ENCODE measurements around the gene PRKCD.

Gene PRKCD

GRCh38 chr3:53169045-53169831 is 8.2 kb downstream of the PRKCD start:
- Histone ChIP-seq H3K36me3 (ENCODE audit: insufficient read depth, low read length) (peaks cover 6% of the 10 kb centered on the region), H3K27me3 (ENCODE audit: control insufficient read depth, insufficient read depth, low read length) (no peaks in the 10 kb centered on the region), H3K9ac (ENCODE audit: low read depth, low read length) (no peak overlapping the region), H3K4me3 (ENCODE audit: low read length) (no peak overlapping the region), H3K4me2 (ENCODE audit: low read length) (no peak overlapping the region), H3K9me3 (replicated peaks; ENCODE audit: low read length) (no peaks in the 10 kb centered on the region), H3K4me1 (ENCODE audit: control insufficient read depth, insufficient read depth, low read length) (peaks cover 16% of the 10 kb centered on the region)

DNA sequence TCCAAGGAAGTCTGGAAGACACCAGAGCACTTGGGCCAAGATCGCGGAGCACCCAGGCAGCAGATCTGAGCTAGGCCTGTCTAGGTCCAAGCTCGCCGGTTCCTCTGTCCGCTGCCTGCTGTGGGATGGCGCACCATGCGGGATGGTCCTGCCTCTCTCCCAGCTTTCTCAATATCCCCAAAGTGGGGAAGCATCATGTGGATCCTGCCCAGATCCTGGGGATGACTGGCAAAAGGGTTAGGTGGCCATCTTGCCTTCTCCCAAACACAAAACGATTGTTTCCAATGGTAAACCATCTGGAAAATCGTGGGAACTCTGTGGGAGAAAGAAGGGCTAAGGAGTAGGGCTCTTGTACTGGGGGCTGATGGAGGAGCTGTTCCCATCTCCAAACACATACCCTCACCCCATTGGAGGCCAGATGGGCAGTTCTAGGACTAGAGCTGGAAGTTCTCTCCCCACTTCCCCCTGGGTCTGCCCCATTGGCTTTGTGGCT is 8.9 kb downstream of the PRKCD start:
- H3K4me3 ChIP-seq (ENCODE audit: low read length): no peak overlapping the region
- no peak overlapping the region for H3K9ac ChIP-seq (ENCODE audit: low read depth, low read length)
- H3K36me3 ChIP-seq (ENCODE audit: insufficient read depth, low read length): peaks cover 12% of the 10 kb centered on the region
- H3K9me3 ChIP-seq (replicated peaks; ENCODE audit: low read length): no peaks in the 10 kb centered on the region
- no peaks in the 10 kb centered on the region for H3K27me3 ChIP-seq (ENCODE audit: control insufficient read depth, insufficient read depth, low read length)
- H3K4me1 ChIP-seq (ENCODE audit: control insufficient read depth, insufficient read depth, low read length): peaks cover 17% of the 10 kb centered on the region
- no peak overlapping the region for H3K4me2 ChIP-seq (ENCODE audit: low read length)

DNA sequence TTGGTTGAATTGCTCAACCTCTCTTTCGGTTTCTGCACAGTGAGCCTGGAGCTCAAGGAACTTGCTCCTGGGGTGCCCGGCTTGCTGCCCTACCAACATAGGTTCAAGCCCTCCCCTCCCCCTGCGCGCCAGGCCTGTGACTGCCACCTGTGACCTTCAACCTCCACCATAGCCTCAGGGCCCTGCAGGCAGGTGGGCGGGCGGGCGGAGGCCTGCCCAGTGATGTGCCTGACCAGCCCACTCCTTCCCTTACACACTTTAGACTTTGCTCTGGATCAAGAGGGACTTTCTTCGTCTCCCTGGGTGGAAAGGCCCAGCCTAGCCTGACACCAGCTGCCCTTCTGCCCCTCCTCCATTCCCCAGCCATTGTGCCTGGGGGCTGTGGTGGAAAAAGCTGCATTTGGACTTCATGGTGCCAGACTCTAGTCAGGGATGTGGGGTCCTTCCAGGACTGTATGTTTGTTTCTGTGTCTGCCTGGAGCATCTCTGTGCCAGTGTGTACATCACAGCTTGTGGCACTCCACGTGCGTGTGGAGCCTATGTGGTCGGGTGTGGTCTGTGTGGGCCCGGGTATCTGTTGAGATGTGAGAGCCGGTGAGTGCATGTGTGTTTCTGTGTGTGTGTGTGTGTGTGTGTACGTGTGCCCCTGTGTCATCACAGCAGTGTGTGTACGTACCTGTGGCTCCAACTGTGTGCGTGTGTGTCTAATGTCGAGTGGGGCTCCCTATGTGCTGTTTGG is 9.5 kb downstream of the PRKCD start:
- peaks cover 23% of the 10 kb centered on the region for H3K4me1 ChIP-seq (ENCODE audit: control insufficient read depth, insufficient read depth, low read length)
- no peaks in the 10 kb centered on the region for H3K27me3 ChIP-seq (ENCODE audit: control insufficient read depth, insufficient read depth, low read length)
- no peak overlapping the region for H3K4me2 ChIP-seq (ENCODE audit: low read length)
- H3K4me3 ChIP-seq (ENCODE audit: low read length): no peak overlapping the region
- no peaks in the 10 kb centered on the region for H3K9me3 ChIP-seq (replicated peaks; ENCODE audit: low read length)
- H3K36me3 ChIP-seq (ENCODE audit: insufficient read depth, low read length): peaks cover 12% of the 10 kb centered on the region
- H3K9ac ChIP-seq (ENCODE audit: low read depth, low read length): no peak overlapping the region

GRCh38 chr3:53171064-53171418 is 10.0 kb downstream of the PRKCD start:
- Histone ChIP-seq H3K27me3 (ENCODE audit: control insufficient read depth, insufficient read depth, low read length) (no peaks in the 10 kb centered on the region), H3K9ac (ENCODE audit: low read depth, low read length) (no peak overlapping the region), H3K4me1 (ENCODE audit: control insufficient read depth, insufficient read depth, low read length) (peaks cover 29% of the 10 kb centered on the region), H3K36me3 (ENCODE audit: insufficient read depth, low read length) (peaks cover 12% of the 10 kb centered on the region), H3K4me3 (ENCODE audit: low read length) (no peak overlapping the region), H3K9me3 (replicated peaks; ENCODE audit: low read length) (no peaks in the 10 kb centered on the region), H3K4me2 (ENCODE audit: low read length) (no peak overlapping the region)

DNA sequence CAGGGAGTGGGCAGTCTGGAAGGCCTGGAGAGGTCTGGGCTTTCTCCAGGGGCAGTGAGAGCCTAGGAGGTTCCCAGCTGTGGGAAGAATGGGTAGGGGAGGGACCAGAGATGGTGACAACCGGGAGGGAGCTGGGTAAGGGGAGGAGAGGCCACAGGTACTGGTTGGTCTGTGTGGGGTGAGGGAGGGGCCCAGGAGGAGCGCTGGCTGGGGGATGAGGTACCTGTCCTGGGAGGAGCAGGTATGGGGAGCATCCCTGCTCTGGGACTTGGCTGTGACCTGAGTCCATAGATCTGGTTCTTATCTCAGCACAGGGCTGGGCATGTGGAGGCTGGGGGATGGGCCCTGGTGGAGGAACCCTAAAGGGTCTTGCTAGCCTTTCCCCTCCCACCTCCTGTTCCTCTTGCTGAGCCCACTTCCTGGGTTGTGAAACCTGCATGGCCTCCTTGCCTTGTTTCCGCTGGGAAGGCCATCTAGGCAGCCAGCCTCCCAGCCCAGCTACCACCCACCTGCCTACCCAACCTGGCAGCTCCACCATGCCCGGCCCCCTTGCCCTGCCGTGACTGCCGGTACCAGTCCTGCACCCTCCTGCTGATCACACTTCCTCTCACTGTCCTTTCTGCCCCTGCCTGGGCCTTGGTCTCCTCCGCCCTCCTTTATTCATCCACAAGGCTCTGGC is 11.0 kb downstream of the PRKCD start:
- Histone ChIP-seq H3K9me3 (replicated peaks; ENCODE audit: low read length) (no peaks in the 10 kb centered on the region), H3K4me2 (ENCODE audit: low read length) (no peak overlapping the region), H3K4me1 (ENCODE audit: control insufficient read depth, insufficient read depth, low read length) (peaks cover 25% of the 10 kb centered on the region), H3K9ac (ENCODE audit: low read depth, low read length) (no peak overlapping the region), H3K36me3 (ENCODE audit: insufficient read depth, low read length) (peaks cover 12% of the 10 kb centered on the region), H3K27me3 (ENCODE audit: control insufficient read depth, insufficient read depth, low read length) (no peaks in the 10 kb centered on the region), H3K4me3 (ENCODE audit: low read length) (no peak overlapping the region)

- H3K27me3 ChIP-seq (ENCODE audit: control insufficient read depth, insufficient read depth, low read length): no peaks in the 10 kb centered on the region
- H3K36me3 ChIP-seq (ENCODE audit: insufficient read depth, low read length): peaks cover 12% of the 10 kb centered on the region
- no peak overlapping the region for H3K9ac ChIP-seq (ENCODE audit: low read depth, low read length)
Observed at GRCh38 chr3:53173107-53173506, 12.1 kb downstream of the PRKCD start.

GRCh38 chr3:53174346-53175250 is 13.6 kb downstream of the PRKCD start:
- Histone ChIP-seq H3K36me3 (ENCODE audit: insufficient read depth, low read length) (peaks cover 26% of the 10 kb centered on the region), H3K9ac (ENCODE audit: low read depth, low read length) (no peak overlapping the region), H3K4me1 (ENCODE audit: control insufficient read depth, insufficient read depth, low read length) (peaks cover 17% of the 10 kb centered on the region), H3K9me3 (replicated peaks; ENCODE audit: low read length) (no peaks in the 10 kb centered on the region), H3K27me3 (ENCODE audit: control insufficient read depth, insufficient read depth, low read length) (no peaks in the 10 kb centered on the region), H3K4me2 (ENCODE audit: low read length) (no peak overlapping the region), H3K4me3 (ENCODE audit: low read length) (no peak overlapping the region)

More at GRCh38 chr3:53173107-53173506, 12.1 kb downstream of the PRKCD start:
- H3K4me1 ChIP-seq (ENCODE audit: control insufficient read depth, insufficient read depth, low read length): peaks cover 17% of the 10 kb centered on the region
- H3K9me3 ChIP-seq (replicated peaks; ENCODE audit: low read length): no peaks in the 10 kb centered on the region
- no peak overlapping the region for H3K4me2 ChIP-seq (ENCODE audit: low read length)
- H3K4me3 ChIP-seq (ENCODE audit: low read length): no peak overlapping the region

GRCh38 chr3:53175613-53176540 is 14.9 kb downstream of the PRKCD start:
- Histone ChIP-seq H3K4me2 (ENCODE audit: low read length) (no peak overlapping the region), H3K36me3 (ENCODE audit: insufficient read depth, low read length) (peaks cover 38% of the 10 kb centered on the region), H3K9me3 (replicated peaks; ENCODE audit: low read length) (no peaks in the 10 kb centered on the region), H3K4me1 (ENCODE audit: control insufficient read depth, insufficient read depth, low read length) (peaks cover 17% of the 10 kb centered on the region), H3K27me3 (ENCODE audit: control insufficient read depth, insufficient read depth, low read length) (no peaks in the 10 kb centered on the region), H3K9ac (ENCODE audit: low read depth, low read length) (no peak overlapping the region), H3K4me3 (ENCODE audit: low read length) (no peak overlapping the region)

GRCh38 chr3:53178246-53178645 is 17.2 kb downstream of the PRKCD start:
- Histone ChIP-seq H3K4me1 (ENCODE audit: control insufficient read depth, insufficient read depth, low read length) (peaks cover 17% of the 10 kb centered on the region), H3K9ac (ENCODE audit: low read depth, low read length) (no peak overlapping the region), H3K36me3 (ENCODE audit: insufficient read depth, low read length) (peaks cover 53% of the 10 kb centered on the region), H3K27me3 (ENCODE audit: control insufficient read depth, insufficient read depth, low read length) (no peaks in the 10 kb centered on the region), H3K4me2 (ENCODE audit: low read length) (no peak overlapping the region), H3K4me3 (ENCODE audit: low read length) (no peak overlapping the region), H3K9me3 (replicated peaks; ENCODE audit: low read length) (no peaks in the 10 kb centered on the region)

- H3K27me3 ChIP-seq (ENCODE audit: control insufficient read depth, insufficient read depth, low read length): no peaks in the 10 kb centered on the region
- H3K4me3 ChIP-seq (ENCODE audit: low read length): no peak overlapping the region
- H3K9me3 ChIP-seq (replicated peaks; ENCODE audit: low read length): no peaks in the 10 kb centered on the region
- H3K9ac ChIP-seq (ENCODE audit: low read depth, low read length): no peak overlapping the region
- no peak overlapping the region for H3K4me2 ChIP-seq (ENCODE audit: low read length)
- H3K4me1 ChIP-seq (ENCODE audit: control insufficient read depth, insufficient read depth, low read length): peaks cover 17% of the 10 kb centered on the region
- H3K36me3 ChIP-seq (ENCODE audit: insufficient read depth, low read length): peaks cover 44% of the 10 kb centered on the region
Observed at GRCh38 chr3:53179580-53179979, 18.6 kb downstream of the PRKCD start.
